GM10266 (cell line): ENCODE data around the gene ENG.
"Not testable (repeated sequence)": the region's sequence is repeated elsewhere in the genome, so short reads cannot be mapped to it uniquely, and the experiment has no call there.

ENCODE experiments used
- DNase-seq: peaks from one replicate; pipeline ENCODE4 v3.0.0; 2012; ENCODE audit errors: extremely low spot score
- TF ChIP-seq, protein P1 (sequence below): IDR thresholded peaks from 2 replicates; pipeline ENCODE4 v1.5.1; 2012; ENCODE audit warnings: mild to moderate bottlenecking, low read depth; ENCODE audit not compliant: control insufficient read depth, insufficient read depth; ENCODE audit errors: missing control alignments

The ENG gene

DNA sequence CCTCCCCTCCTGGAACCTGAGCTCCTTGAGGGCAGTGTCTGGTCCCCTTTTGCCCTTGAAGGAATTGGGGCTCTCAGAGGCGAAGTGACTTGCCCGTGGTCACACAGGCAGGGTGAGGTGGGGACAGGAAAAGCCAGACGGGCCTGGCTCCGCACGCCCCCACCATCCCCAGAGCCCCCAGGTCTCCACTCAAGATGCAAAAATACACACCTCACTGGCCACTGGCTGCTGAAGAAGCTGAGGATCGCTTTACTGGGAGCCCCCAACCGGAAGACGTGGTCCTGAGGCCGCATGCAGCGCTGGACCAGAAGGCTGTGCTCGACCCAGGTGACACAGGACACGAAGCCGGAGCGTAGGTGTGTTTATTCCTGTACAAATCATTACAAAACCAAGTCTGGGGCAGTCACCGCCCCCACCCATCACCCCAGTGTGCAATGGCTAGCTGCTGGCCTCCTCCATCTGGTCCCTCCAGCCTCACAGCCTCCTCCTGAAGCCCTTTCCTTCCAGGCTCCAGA is 30.6 kb upstream of the ENG start:
- TF ChIP-seq, protein P1, sequence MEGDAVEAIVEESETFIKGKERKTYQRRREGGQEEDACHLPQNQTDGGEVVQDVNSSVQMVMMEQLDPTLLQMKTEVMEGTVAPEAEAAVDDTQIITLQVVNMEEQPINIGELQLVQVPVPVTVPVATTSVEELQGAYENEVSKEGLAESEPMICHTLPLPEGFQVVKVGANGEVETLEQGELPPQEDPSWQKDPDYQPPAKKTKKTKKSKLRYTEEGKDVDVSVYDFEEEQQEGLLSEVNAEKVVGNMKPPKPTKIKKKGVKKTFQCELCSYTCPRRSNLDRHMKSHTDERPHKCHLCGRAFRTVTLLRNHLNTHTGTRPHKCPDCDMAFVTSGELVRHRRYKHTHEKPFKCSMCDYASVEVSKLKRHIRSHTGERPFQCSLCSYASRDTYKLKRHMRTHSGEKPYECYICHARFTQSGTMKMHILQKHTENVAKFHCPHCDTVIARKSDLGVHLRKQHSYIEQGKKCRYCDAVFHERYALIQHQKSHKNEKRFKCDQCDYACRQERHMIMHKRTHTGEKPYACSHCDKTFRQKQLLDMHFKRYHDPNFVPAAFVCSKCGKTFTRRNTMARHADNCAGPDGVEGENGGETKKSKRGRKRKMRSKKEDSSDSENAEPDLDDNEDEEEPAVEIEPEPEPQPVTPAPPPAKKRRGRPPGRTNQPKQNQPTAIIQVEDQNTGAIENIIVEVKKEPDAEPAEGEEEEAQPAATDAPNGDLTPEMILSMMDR: no peak
- peak; percentile 30 for DNase-seq

DNA sequence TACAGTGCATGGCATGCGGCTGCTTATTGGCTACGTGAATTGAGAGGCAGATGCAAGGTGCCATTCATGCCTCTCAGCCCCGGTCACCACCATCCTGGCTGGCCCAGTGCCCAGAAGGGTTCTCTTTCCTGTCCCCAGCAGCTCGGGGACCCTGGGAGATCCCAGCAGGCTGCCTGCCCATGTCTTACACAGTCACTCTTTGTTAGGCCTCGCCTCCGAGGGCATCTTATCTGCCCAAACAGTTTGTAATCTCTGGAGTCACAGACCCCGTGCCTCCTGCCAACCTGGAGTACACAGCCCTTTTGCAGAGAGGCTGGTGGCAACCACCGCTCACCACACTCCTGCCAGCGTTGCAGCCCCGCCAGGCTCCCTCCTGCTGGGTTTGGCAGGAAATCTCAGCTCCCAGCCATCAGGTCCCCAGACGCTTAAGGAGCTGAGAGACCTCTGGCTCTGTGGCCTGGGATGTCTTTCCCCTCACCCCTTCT is 30.0 kb upstream of the ENG start:
- TF ChIP-seq, protein P1: no peak
- DNase-seq: no peak

DNA sequence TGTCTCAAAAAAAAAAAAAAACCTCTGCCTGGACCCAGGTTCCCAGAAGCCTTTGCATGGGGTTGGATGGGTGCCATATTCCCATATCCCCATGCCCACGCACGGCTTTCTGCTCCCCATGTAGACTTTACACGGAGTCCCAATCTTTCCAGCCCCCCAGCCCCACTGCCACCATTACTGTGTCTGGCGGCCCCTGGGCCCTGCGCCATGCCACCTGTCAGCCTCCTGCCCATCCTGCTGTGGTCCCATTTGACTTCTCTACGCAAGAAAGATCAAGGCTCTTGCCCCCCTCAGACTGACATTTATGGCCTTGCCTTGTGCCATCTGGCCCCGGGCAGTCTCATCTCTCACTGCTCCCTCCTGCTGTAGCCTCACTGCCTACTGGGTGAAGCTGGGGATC is 29.5 kb upstream of the ENG start:
- TF ChIP-seq, protein P1: no peak
- DNase-seq: no peak

DNA sequence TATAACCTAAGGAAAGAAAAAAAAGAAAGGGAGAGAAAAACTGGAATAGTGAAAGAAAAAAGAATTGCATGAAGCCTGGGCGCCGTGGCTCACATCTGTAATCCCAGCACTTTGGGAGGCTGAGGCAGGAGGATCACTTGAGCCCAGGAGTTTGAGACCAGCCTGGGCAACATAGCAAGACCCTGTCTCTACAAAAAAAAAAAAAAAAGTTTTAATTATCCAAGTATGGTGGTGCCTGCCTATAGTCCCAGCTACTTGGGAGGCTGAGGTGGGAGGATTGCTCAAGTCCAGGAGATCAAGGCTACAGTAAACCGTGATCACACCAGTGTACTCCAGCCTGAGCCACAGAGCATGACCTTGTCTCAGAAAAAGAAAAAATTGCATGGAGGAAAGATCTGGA is 27.3 kb upstream of the ENG start:
- not testable (repeated sequence) for DNase-seq

DNA sequence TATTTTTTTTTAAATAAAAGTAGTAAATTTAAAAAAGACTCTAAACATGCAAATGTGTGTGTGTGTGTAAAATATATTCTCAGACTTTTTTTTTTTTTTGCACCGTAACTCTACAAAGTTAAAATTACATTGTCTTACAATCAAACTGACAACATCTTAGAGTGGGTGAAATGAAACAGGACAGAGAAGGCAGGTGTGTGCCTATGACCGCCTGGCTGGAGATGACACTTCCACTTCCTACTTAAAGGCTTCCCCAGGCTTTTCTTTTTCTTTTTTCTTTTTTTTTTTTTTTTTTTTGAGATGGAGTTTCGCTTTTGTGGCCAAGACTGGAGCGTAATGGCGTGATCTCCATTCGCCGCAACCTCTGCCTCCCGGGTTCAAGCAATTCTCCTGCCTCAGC is 25.7 kb upstream of the ENG start:
- no peak for DNase-seq
- TF ChIP-seq, protein P1: no peak

DNA sequence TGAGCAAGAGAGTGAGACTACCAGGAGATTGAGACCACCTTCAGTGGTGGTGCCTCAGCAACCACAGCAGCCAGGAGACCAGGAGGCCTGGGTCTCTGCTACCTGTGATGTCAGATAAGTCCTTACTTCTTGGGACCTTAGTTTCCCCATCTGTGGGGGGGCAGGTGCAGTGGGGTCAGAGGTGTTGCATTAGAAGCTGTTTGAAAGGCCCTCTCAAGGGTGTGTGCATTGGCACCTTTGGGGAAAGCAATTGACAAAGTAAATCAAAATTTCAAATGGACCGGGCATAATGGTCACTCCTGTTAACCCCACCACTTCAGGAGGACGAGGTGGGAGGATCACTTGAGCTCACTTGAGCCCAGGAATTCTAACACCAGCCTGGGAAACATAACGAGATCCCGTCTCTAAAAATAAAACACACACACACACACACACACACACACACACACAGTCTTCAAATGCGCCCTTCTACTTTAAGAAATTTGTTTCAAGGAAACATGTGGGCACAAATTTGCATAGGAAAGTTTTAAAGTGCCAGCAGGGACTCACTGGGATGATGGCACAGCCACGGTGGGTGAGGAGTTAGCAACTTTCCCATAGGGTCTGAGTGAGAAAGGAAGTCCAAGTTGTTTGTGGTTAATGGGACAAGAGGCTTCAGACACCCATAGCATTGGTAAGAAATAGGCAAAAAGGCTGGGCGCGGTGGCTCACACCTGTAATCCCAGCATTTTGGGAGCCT is 24.4 kb upstream of the ENG start:
- no peak for DNase-seq
- TF ChIP-seq, protein P1: no peak

DNA sequence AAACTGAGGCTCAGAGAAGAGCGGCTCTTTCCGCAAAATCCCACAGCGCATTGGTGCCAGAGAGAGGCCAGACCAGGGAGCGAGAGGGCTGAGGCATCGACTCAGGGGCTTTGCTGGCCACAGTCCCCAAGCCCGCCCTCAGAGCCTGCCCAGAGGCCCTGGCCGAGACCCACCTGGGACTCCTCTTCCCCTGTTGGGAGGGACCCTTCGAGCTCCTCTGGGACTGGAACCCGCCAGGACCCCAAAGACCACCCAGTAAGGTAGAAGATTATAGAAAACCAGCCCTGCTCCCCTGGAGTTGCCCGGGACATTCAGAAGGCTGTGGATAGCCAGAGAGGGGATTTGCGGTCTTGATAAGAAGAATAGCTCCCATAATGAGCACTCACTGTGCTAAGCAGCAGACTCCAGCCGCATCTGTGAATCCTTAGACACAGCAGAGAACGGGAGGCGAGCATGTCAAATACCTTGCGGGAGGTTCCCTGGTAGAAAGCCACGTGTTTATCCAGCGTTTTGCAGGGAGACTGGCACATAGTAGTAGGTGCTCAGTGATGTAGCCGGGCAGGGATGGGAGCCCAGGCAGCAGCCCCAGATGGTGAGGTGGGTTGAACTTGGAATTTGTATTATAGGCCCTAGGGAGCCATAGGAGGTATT is 23.7 kb upstream of the ENG start:
- TF ChIP-seq, protein P1: no peak
- DNase-seq: no peak
